ENCODE results near the gene CAMK1D. TPM values are rescaled to one million over a fixed set of nuclear protein-coding genes. Genes with fewer than 3 reads are reported as not detected.
"Not testable (repeated sequence)": the region's sequence is repeated elsewhere in the genome, so short reads cannot be mapped to it uniquely, and the experiment has no call there.

Gene CAMK1D
- total RNA-seq, 1 donor from 2014 or later, result 5.2 TPM

DNA sequence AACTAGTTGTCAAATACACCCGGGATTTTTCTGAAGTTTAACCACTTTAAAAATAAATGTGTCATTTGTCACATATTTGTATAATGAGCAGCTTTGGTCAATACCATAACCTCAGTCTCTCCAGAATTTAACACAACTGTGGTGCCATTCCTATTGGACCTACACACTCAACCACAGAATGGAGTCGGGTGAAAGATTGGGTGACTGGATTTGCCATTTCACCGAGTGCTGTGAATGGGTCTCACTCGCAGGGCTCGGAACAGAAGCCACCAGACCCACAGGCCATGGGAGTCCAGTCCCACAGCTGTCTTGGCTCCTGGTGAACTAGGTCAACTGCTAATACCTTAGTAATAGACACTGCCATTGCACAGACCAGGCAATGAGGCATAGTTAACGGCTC, 353.8 kb downstream of the CAMK1D start:
- intact Hi-C loops (cut with DNase I), result no loop called here
- no peak for ATAC-seq
- DNase-seq (ENCODE audit: missing footprints), result no peak

DNA sequence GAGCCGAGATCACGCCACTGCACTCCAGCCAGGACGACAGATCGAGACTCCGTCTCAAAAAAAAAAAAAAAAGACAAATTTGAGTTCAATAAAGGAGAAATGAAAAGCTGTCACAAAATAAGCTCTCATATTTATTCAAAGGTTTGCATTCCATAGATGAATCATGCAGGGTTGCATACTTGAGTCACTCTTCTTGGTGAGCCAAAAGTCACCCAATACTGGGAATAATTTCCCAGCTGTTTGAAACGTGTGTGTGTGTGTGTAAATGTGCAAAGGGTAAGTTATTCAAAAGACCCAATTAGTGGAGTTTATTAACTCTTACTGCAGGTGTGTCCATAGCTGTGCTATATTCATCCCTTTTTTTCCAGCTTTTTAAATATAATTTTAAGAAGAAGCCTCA, 354.5 kb downstream of the CAMK1D start:
- DNase-seq (ENCODE audit: missing footprints) (no peak), ATAC-seq (no peak)
- intact Hi-C loops (cut with DNase I), result no loop called here

DNA sequence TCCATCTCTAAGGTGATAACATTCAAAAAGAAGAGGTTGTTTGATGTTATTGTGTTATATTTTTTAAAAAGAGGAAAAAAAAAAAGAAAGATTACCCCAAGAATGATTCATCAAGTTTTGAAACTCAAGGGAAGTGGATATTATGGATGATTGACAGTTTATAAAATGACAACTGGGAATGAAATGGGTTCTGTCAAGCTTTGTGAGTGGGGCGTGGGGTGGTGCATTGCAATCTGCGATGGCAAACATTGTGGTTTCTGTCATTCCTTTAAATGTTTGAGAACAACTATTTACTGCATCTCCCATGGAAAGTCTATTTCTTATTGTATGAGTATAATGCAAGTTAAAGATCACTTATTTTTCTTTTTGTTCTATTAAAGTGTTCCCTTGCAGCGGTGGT, 355.1 kb downstream of the CAMK1D start:
- DNase-seq (ENCODE audit: missing footprints) (no peak), ATAC-seq (no peak)
- intact Hi-C loops (cut with DNase I), result no loop called here

DNA sequence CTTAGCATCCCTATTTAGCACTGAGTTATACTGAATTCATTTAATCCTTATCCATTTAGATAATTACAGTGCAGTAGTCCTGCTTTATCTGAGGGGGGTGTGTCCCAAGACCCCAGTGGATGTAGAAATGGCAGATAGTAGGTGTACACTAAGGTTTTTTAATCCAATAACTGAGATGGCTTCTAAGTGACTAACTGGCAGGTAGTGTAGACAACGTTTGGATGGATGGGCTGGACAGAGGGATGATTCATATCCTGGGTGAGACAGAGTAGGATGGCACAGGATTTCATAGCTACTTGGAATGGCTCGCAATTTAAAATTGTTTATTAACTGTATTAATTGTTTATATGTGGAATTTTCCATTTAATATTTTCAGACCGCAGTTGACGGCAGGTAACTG, 356.6 kb downstream of the CAMK1D start:
- DNase-seq (ENCODE audit: missing footprints) (no peak), ATAC-seq (no peak)
- intact Hi-C loops (cut with DNase I), result loop anchor here (5.0 kb wide), 2 partner anchors 359 to 494 kb away; partner anchors contain the start of gene CAMK1D

DNA sequence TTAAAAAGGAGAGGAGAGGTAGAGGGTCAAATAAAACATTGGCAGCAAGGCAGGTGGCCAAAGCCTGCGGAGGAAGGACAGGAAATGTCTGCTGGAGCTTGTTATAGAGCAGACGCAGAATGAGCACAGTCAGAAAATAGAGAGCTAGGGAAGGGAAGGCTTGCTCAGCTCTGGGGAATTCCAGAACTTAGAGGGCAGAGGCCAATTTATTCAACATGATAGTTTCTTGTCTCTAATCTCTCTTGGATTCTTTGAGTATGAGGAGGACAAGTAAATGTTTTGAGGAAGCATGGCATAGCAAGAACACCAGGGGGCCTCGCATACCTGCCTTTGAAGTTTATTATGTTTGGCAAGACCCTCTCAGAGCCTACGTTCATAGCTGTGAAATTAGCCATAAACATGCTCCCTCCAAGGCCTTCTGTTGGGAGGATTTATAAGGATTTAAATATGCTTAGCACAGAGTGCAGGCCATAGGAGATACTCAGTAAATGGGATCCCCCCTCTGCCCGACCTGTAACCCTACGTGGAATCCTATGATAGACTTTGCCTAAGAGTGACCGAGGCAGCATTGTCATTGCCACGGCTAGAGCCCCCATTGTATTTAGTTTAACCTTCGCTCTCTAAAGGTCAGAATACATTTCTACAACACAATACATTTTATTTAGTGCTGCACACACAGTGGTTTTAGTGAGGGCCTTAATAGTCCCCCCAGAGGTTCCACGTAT, 358.3 kb downstream of the CAMK1D start:
- intact Hi-C loops (cut with DNase I), result loop anchor here (5.0 kb wide), 2 partner anchors 360 to 495 kb away; partner anchors contain the start of gene CAMK1D
- no peak for DNase-seq (ENCODE audit: missing footprints)
- peak; percentile 60 for ATAC-seq

DNA sequence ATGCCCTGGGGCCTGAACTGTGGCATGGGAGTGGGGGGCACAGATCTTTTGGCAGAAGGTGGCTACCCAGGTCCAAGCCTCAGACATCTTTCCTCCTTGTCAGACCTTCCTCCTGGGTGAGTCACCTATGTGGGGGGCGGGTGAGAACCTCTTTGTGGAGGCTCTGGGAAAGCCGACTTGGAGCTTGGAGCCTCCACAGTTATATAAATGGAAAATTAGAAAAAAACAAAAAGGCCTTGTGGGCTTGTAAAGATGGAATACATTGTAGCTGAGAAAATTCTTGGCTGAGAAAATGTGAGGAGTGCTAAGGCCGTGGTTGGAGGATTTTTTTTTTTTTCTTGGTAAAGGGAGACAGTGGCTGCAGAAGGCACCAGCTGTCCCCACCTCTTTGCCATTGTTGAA, 359.7 kb downstream of the CAMK1D start:
- ATAC-seq, result no peak
- no peak for DNase-seq (ENCODE audit: missing footprints)
- intact Hi-C loops (cut with DNase I), result loop anchor here (5.0 kb wide), 2 partner anchors 362 to 497 kb away; partner anchors contain the start of gene CAMK1D

DNA sequence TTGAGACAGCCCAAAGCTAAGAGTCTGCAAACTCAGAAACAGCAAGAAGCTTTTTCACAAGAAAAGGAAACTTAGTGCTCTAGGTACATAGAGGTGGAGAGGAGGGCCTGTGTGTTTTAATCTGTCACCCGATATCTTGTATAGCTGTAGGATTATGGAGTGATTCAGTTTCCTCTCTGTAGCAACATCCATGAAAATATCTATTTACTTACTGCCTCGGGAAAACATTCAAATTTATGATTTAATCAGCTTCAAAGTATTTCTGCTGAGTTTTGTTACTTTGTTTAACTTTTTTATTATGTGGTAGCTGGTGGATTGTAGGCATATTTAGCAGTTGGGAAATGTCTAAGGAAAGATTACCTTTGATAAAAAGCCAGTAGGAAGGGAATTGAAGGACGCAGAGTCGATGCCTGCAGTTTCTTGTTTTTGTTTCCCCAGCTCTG, 360.2 kb downstream of the CAMK1D start:
- DNase-seq (ENCODE audit: missing footprints) (no peak), ATAC-seq (no peak)
- intact Hi-C loops (cut with DNase I), result loop anchor here (5.0 kb wide), 2 partner anchors 362 to 497 kb away; partner anchors contain the start of gene CAMK1D

DNA sequence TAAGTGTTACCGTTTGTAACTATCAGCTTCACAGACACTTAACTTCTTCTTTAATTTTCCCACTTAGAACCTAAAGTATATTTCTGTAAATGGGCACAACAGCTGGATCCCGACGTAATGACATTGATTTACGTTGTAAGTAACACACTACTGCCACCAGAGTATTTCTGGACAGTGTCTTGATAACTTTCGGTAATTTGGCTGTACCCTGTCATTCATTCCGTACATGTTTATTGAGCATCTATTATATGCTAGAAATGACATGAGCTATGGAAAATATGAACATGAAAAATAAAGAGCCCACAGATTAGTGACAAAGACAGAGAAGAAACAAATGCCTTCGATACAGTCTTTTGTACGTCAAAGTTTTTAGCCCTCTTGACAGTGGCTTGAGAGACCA, 360.8 kb downstream of the CAMK1D start:
- no peak for ATAC-seq
- intact Hi-C loops (cut with DNase I), result loop anchor here (10.0 kb wide), 1 partner anchor 385 kb away; no protein-coding TSS in a partner anchor

DNA sequence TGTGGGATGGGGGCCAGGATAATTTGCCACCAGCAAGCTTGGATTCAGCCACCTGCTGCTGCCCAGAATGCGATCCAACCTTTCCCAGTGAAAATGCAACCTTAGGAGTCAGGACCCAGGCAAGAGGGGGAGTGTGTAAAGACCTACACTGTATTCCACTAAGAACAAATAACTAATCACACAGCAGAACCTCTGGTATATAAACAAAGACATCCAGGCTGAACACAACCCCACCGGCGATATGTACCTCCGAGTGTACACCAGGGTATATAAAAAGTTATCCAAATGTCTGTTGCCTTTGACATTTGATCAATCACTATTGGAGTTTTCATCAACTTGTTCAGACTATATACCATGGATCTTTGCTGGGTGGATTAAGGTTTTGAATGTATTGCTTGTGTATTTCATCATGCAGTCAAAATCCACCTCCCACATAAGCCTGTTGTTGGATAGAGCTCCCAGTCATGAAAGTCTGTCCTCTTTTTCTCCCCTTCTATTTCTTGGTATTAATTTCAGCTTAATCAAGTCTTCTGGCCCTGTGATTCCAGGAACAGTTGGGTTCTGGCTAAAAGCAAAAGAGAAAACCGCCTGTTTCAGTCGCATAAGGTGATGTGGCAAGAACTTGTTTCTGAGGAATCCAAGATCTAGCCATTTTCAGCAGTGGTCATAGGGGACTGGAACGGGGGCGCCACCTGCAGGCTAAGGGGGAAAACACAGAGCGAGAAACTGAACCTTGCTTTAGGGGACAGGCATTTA, 361.4 kb downstream of the CAMK1D start:
- peak; percentile 81 for ATAC-seq
- intact Hi-C loops (cut with DNase I), result loop anchor here (1.0 to 10.0 kb wide), 2 partner anchors 384 to 446 kb away; no protein-coding TSS in a partner anchor
- DNase-seq (ENCODE audit: missing footprints), result peak; percentile 75

More for the DNA sequence above, 360.8 kb downstream of the CAMK1D start:
- DNase-seq (ENCODE audit: missing footprints), result no peak

DNA sequence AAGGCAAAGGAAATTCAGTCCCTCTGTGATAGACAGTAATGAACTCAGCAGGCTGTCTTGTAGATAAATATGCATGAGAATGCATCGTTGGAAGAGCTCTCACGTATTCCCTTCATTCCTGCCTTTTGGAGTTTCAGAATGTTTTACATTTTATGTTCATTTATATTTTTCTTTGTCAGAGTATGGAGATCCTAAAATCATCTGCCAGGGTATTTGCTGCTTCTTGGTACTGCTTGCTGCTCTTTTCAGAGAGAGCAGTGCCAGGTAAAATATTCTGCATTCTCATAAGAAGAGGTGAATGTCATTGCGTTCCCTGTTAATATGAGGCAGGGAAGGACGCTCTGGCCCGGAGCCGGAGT, 362.0 kb downstream of the CAMK1D start:
- DNase-seq (ENCODE audit: missing footprints), result no peak
- ATAC-seq, result no peak
- intact Hi-C loops (cut with DNase I), result loop anchor here (1.0 to 10.0 kb wide), 2 partner anchors 383 to 447 kb away; no protein-coding TSS in a partner anchor

DNA sequence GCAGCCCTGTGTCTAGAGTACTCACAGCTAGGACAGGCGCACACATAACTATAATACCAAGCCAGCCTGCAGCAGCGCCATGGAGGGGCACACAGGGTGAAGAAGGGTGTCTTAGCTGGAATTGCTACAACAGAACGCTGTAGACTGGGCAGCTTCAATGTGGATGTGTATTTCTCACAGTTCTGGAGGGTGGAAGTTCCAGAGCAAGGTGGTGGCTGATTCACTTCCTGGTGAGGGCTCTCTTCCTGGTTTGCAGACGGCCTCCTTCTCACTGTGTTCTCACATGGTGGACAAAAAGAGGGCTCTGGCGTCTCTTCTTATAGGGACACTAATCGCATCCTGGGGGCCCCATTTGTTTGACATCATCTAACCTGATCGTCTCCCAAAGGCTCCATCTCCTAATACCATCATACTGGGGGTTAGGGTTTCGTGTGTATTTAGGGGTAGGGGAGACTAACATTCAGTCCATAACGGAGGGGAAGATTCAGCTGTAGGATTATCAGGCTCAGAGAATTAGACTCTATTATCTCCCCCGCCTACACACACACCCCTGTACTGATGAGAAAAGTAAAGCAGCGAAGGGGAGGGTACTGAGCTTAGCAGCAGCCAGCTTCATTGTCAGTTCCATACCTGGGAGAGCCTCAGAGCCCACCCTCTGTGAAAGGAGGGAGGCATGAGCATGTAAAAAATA, 363.1 kb downstream of the CAMK1D start:
- DNase-seq (ENCODE audit: missing footprints) (no peak), ATAC-seq (no peak)

DNA sequence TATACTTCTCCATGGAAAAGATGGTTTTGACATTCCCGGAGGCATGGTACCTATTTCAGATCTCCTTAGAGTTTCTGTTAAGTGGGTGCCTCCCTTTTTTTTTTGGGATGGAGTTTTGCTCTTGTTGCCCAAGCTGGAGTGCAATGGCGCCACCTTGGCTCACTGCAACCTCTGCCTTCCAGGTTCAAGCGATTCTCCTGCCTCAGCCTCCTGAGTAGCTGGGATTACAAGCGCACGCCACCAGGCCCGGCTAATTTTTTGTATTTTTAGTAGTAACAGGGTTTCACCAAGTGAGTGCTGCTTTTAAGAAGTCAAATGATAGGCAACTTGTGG, 363.6 kb downstream of the CAMK1D start:
- DNase-seq (ENCODE audit: missing footprints); ATAC-seq: not testable (repeated sequence)
- intact Hi-C loops (cut with DNase I), result loop anchor here (10.0 kb wide), 1 partner anchor 382 kb away; no protein-coding TSS in a partner anchor

More for the DNA sequence above, 363.1 kb downstream of the CAMK1D start:
- intact Hi-C loops (cut with DNase I), result loop anchor here (10.0 kb wide), 1 partner anchor 382 kb away; no protein-coding TSS in a partner anchor

DNA sequence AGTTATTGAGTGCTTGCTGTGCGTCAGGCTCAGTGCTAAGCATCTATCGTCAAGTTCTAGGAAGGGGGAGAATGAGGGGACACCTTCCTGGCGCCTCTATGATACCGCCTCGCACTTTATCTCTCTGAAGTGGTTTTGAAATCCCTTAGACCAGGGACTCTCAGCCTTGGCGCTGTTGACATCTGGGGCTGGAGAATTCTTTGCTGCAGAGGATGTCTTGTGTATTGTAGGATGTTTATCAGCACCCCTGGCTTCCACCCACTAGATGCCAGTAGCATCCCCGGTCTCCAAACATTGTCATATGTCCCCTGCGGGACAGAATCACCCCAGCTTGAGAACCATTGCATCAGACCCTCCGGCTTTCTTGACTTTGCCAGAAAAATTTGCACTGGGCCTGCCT, 366.7 kb downstream of the CAMK1D start:
- no peak for DNase-seq (ENCODE audit: missing footprints)
- intact Hi-C loops (cut with DNase I), result loop anchor here (10.0 kb wide), 1 partner anchor 379 kb away; no protein-coding TSS in a partner anchor
- no peak for ATAC-seq

DNA sequence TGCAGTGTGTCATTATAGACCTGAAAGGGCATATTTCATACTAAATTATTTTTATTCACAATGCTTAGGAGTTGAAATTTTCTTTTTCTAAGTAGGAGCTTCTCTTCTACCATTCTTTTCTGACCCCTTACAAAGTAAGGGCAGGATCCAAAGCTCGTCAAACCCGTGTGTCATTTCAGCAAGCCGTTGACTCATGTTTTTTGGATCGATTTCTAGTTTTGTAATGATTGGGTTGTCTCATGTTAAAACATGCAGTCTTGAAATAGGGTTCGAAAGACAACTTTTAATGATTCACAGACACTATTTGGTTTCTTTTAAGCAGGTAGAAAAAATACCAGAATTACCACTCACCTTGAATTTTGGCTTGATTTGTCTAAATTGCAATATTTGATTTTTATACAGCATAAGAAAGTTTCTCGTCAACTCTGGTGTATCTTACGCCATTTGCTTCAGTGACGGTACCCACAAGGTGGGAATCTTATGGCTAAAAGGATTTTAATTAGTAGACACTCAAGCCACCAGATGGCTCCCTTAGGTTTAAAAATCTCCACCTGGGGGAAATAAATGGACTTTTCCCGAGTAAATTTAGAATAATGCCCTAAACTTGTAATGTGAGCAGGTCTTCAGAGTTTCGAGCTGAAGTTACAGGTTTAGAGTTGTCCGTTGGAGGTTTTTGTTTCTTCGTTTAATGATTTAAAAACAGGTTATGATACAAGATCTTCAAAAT, 368.8 kb downstream of the CAMK1D start:
- DNase-seq (ENCODE audit: missing footprints) (no peak), ATAC-seq (no peak)
- intact Hi-C loops (cut with DNase I), result loop anchor here (2.0 to 10.0 kb wide), 2 partner anchors 185 to 377 kb away; no protein-coding TSS in a partner anchor

DNA sequence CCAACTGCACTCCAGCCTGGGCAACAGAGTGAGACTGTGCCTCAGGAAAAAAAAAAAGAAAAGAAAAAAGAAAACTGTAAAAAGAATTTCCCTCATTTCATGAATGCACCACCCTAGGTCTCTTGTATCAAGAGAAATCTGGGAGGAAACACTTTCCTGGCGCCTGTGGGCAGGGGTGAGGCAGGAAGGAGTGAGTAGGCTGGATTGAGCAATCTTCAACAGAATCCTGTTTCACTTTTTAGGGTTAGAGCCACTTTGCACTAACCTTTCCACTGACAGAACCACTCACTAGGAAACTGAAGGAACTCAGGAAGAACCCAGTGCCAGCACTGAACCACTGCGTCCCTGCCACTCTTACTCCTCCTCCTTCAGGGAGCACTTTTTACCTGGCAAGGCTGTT, 370.0 kb downstream of the CAMK1D start:
- intact Hi-C loops (cut with DNase I), result loop anchor here (2.0 to 10.0 kb wide), 2 partner anchors 183 to 375 kb away; no protein-coding TSS in a partner anchor
- DNase-seq (ENCODE audit: missing footprints) (no peak), ATAC-seq (peak; percentile 47)

DNA sequence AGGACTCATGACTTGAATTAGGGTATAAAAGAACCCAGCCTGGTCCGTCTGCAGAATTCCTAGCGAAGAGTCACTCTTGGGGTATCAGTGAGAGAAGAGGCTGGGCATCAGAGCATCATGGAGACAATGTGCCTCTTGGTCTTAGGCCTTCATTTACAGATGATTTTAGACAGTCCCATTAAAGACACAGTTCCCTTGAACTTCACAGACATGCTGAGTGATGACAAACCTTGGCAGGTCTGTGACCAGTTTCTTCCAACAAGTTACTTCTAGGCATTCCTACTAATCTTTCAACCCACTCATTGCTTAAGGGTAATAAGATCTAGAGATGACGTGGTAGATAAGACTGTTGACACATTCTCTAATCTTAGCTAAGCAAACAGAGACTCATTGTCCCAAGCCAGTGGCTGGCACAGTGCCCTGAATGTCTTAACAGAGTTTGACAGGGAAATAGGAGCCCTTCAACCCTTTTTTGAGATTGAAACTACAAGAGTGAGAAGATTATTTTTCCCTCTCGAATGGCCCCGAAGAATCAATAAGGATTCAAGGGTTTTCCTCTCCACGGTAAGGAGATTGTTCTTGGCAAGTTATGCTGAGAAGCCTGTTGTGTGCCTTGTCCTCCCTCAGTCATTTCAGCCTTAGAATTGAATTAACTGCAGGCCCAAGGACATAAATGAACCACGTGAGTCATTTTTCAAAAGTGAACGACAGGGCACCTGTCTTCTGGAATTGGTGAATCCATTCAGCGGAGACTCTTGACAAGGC, 371.1 kb downstream of the CAMK1D start:
- intact Hi-C loops (cut with DNase I), result loop anchor here (5.0 kb wide), 1 partner anchor 352 kb away; no protein-coding TSS in a partner anchor
- ATAC-seq (peak; percentile 88), DNase-seq (ENCODE audit: missing footprints) (peak; percentile 86)

DNA sequence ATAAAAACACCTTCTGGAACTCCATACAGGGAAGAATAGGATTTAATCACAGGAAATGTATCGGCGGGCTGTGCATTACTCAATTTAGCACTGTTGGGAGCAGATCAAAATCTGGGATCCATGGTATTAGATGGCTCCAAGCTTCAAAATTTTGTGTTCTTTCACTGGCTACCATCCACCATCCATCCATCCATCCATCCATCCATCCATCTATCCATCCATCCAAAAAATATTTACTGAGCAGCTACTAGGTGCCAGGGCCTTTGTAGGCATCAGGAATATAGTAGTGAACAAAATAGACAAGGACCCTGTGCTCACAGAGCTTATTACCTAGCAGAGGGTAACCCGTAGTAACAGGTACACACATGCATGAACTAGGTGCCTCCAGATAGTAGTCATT, 372.0 kb downstream of the CAMK1D start:
- intact Hi-C loops (cut with DNase I), result loop anchor here (5.0 kb wide), 1 partner anchor 351 kb away; no protein-coding TSS in a partner anchor
- no peak for DNase-seq (ENCODE audit: missing footprints)
- ATAC-seq, result no peak
